HG02840 (cell line): Measurements from ENCODE around the gene MED25.

ENCODE experiments used
- ATAC-seq: cut with Tn5 transposase; IDR thresholded peaks from one replicate; pipeline ENCODE4 v1.9.1; 2021; ENCODE audit warnings: mild to moderate bottlenecking, moderate library complexity, moderate number of reproducible peaks; ENCODE audit not compliant: unreplicated experiment, low FRiP score

Gene MED25

GRCh38 chr19:49869484-49870308, 51.6 kb downstream of the MED25 start:
- peak; percentile 64 for ATAC-seq

GRCh38 chr19:49870309-49870901, 52.3 kb downstream of the MED25 start:
- ATAC-seq: no peak

- ATAC-seq: no peak
These were observed 53.4 kb downstream of the MED25 start for GRCh38 chr19:49871349-49871985.

GRCh38 chr19:49872245-49873128, 54.4 kb downstream of the MED25 start:
- ATAC-seq: no peak

GRCh38 chr19:49873129-49873521, 55.0 kb downstream of the MED25 start:
- no peak for ATAC-seq

- ATAC-seq: no peak
These were observed 55.7 kb downstream of the MED25 start for GRCh38 chr19:49873834-49874233.

GRCh38 chr19:49874503-49875157, 56.5 kb downstream of the MED25 start:
- ATAC-seq: no peak

GRCh38 chr19:49875177-49875576, 57.1 kb downstream of the MED25 start:
- no peak for ATAC-seq

GRCh38 chr19:49875857-49876421, 57.9 kb downstream of the MED25 start:
- no peak for ATAC-seq

GRCh38 chr19:49876422-49877019, 58.4 kb downstream of the MED25 start:
- peak; percentile 44 for ATAC-seq

GRCh38 chr19:49877020-49877878, 59.2 kb downstream of the MED25 start, which contains the start of the genes AKT1S1 and TBC1D17:
Gene AKT1S1, minus strand, starts transcription at chr19:49877355. Its CDS starts 4,060 bp downstream, at chr19:49873295.
Gene TBC1D17, plus strand, starts transcription at chr19:49877702. Its CDS starts 22 bp downstream, at chr19:49877724.
- peak; percentile 65 for ATAC-seq

- ATAC-seq: peak; percentile 30
These were observed 60.0 kb downstream of the MED25 start for GRCh38 chr19:49877879-49878743.

GRCh38 chr19:49878744-49879070, 60.6 kb downstream of the MED25 start:
- ATAC-seq: no peak

GRCh38 chr19:49879243-49879963, 61.3 kb downstream of the MED25 start:
- no peak for ATAC-seq

GRCh38 chr19:49880162-49880869, 62.2 kb downstream of the MED25 start:
- no peak for ATAC-seq

GRCh38 chr19:49881186-49881585, 63.1 kb downstream of the MED25 start:
- no peak for ATAC-seq
